D721Med (cell line): Measurements from ENCODE around the gene SLC66A1.

Experiments
- DNase-seq: peaks from one replicate; pipeline ENCODE4 v3.0.0; 2011; ENCODE audit warnings: low spot score; ENCODE audit not compliant: insufficient read length
- FAIRE-seq: peaks from 2 replicates; lab custom pipeline; 2011; peaks lifted over from hg19 to GRCh38; lab: Jason Lieb, UNC
- CTCF ChIP-seq: IDR thresholded peaks from 2 replicates; pipeline ENCODE4 v1.5.1; 2012; ENCODE audit warnings: mild to moderate bottlenecking, control low read depth; ENCODE audit not compliant: insufficient read depth; ENCODE audit errors: missing control alignments

Gene SLC66A1

GRCh38 chr1:19367584-19368041 lies 55.5 kb downstream of the SLC66A1 start:
- no peak for DNase-seq
- no peak for FAIRE-seq
- no peak for TF ChIP-seq CTCF

- no peak for TF ChIP-seq CTCF
- no peak for FAIRE-seq
- no peak for DNase-seq
Measured at GRCh38 chr1:19368050-19368449, 55.9 kb downstream of the SLC66A1 start.

- DNase-seq, result no peak
Measured at GRCh38 chr1:19368964-19369363, 56.8 kb downstream of the SLC66A1 start.

GRCh38 chr1:19369396-19370090 lies 57.4 kb downstream of the SLC66A1 start:
- TF ChIP-seq CTCF, result no peak
- DNase-seq, result no peak
- no peak for FAIRE-seq

More at GRCh38 chr1:19368964-19369363, 56.8 kb downstream of the SLC66A1 start:
- no peak for FAIRE-seq
- TF ChIP-seq CTCF, result no peak

- FAIRE-seq, result no peak
- DNase-seq, result no peak
- no peak for TF ChIP-seq CTCF
Measured at GRCh38 chr1:19370453-19371170, 58.5 kb downstream of the SLC66A1 start.

- FAIRE-seq, result no peak
- TF ChIP-seq CTCF, result no peak
- no peak for DNase-seq
Measured at GRCh38 chr1:19371226-19372135, 59.4 kb downstream of the SLC66A1 start.
